HUES64 (cell line): ENCODE results near the gene RABEPK.
"Not testable (repeated sequence)": the region's sequence is repeated elsewhere in the genome, so short reads cannot be mapped to it uniquely, and the experiment has no call there.

Experiments used
- H3K27ac ChIP-seq: 2 replicates; pipeline ENCODE4 v1.7.0; 2013; ENCODE audit warnings: low read depth, low read length, inconsistent platforms
- H3K27me3 ChIP-seq: 2 replicates; pipeline ENCODE4 v1.6.1; 2013; ENCODE audit warnings: mild to moderate bottlenecking, low read length; ENCODE audit not compliant: insufficient read depth
- H3K36me3 ChIP-seq: 2 replicates; pipeline ENCODE4 v1.6.1; 2013; ENCODE audit warnings: mild to moderate bottlenecking, low read length; ENCODE audit not compliant: insufficient read depth
- H3K4me1 ChIP-seq: 2 replicates; pipeline ENCODE4 v1.6.1; 2013; ENCODE audit warnings: mild to moderate bottlenecking, low read length, moderate library complexity; ENCODE audit not compliant: insufficient read depth
- H3K4me3 ChIP-seq: 2 replicates; pipeline ENCODE4 v1.5.1; 2013; ENCODE audit warnings: mild to moderate bottlenecking, low read length, moderate library complexity
- H3K9ac ChIP-seq: 2 replicates; pipeline ENCODE4 v1.6.1; 2013; ENCODE audit warnings: mild to moderate bottlenecking, low read depth, low read length
- H3K9me3 ChIP-seq: 2 replicates; pipeline ENCODE4 v1.6.1; 2013; ENCODE audit warnings: low read depth, low read length; ENCODE audit not compliant: insufficient read depth
- WGBS: fragments of 150-250, 120-280 bp; methylation state at CpG from one replicate; pipeline ENCODE4 v1.1.7; 2013; ENCODE audit warnings: missing lambda C conversion rate; 5-methylcytosine and 5-hydroxymethylcytosine counted together

RABEPK gene

DNA sequence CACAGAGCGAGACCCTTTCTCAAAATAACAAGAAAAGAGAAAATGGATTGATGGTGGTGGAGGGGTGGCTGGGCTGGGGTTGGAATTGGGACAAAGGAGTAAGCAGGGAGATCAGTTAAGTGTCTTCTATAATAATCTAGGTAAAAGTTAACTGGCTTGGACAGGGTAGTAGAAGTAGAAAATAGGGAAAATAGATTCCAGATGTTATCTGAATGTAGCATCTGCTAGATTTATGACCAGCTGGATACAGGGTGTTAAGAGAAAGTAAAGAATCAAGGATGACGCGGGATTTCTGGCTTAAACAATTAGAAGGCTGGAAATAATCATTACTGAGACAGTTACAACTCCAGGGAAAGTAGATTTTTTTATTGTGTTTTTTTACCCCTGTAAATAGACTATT, 23.7 kb upstream of the RABEPK start:
- H3K4me3 ChIP-seq, result no peak overlapping the region
- WGBS, result 98% methylated on average over 3 of the region's 3 CpGs
- no peaks in the 10 kb centered on the region for H3K36me3 ChIP-seq
- no peaks in the 10 kb centered on the region for H3K9me3 ChIP-seq
- H3K27me3 ChIP-seq, result no peaks in the 10 kb centered on the region
- H3K9ac ChIP-seq, result no peak overlapping the region
- no peaks in the 10 kb centered on the region for H3K4me1 ChIP-seq
- H3K27ac ChIP-seq, result no peak overlapping the region

DNA sequence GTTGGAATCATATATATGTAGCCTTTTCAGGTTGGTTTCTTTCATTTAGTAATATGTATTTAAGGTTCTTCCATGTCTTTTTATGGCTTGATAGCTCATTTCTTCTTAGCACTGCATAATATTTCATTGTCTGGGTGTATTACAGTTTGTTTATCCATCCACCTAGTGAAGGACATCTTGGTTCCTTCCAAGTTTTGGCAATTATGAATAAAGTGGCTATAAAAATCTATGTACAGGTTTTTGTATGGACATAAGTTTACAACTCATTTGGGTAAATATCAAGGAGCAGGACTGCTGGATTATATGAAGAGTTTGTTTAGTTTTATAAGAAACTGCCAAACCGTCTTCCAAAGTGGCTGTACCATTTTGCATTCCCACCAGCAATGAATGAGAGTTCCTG, 22.5 kb upstream of the RABEPK start:
- no peaks in the 10 kb centered on the region for H3K27me3 ChIP-seq
- H3K9ac ChIP-seq, result no peak overlapping the region
- H3K4me1 ChIP-seq, result no peaks in the 10 kb centered on the region
- H3K27ac ChIP-seq, result no peak overlapping the region
- no peaks in the 10 kb centered on the region for H3K9me3 ChIP-seq
- H3K36me3 ChIP-seq, result no peaks in the 10 kb centered on the region
- WGBS, result 93% methylated on average over 1 of the region's 1 CpG
- H3K4me3 ChIP-seq, result no peak overlapping the region

GRCh38 chr9:125179776-125180175, 20.6 kb upstream of the RABEPK start:
- H3K9me3 ChIP-seq, H3K36me3 ChIP-seq, H3K4me1 ChIP-seq, H3K27ac ChIP-seq, H3K4me3 ChIP-seq, H3K9ac ChIP-seq, H3K27me3 ChIP-seq: not testable (repeated sequence)
- WGBS, result 100% methylated on average over 4 of the region's 4 CpGs

- Histone ChIP-seq H3K4me3 (no peak overlapping the region), H3K9me3 (no peaks in the 10 kb centered on the region), H3K36me3 (no peaks in the 10 kb centered on the region), H3K9ac (no peak overlapping the region), H3K4me1 (no peaks in the 10 kb centered on the region), H3K27ac (no peak overlapping the region), H3K27me3 (no peaks in the 10 kb centered on the region)
- WGBS, result 96% methylated on average over 9 of the region's 9 CpGs
These were observed 19.5 kb upstream of the RABEPK start for GRCh38 chr9:125180876-125181275.

DNA sequence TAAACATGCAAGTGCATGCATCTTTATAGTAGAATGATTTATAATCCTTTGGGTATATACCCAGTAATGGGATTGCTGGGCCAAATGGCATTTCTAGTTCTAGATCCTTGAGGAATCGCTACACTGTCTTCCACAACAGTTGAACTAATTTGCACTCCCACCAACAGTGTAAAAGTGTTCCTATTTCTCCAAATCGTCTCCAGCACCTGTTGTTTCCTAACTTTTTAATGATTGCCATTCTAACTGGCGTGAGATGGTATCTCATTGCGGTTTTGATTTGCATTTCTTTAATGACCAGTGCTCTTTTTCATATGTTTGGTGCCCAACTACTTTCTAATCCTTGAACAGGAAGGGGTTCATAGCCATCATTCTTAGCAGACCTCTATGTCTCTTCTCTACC, 18.6 kb upstream of the RABEPK start:
- not testable (repeated sequence) for H3K9me3 ChIP-seq, H3K36me3 ChIP-seq, H3K4me1 ChIP-seq, H3K9ac ChIP-seq, H3K27me3 ChIP-seq, H3K27ac ChIP-seq, H3K4me3 ChIP-seq
- WGBS, result 95% methylated on average over 4 of the region's 4 CpGs

GRCh38 chr9:125183054-125183453, 17.3 kb upstream of the RABEPK start:
- no peak overlapping the region for H3K4me3 ChIP-seq
- H3K36me3 ChIP-seq, result no peaks in the 10 kb centered on the region
- H3K27ac ChIP-seq, result no peak overlapping the region
- no peaks in the 10 kb centered on the region for H3K9me3 ChIP-seq
- no peak overlapping the region for H3K9ac ChIP-seq
- no peaks in the 10 kb centered on the region for H3K27me3 ChIP-seq
- WGBS, result 88% methylated on average over 2 of the region's 2 CpGs
- no peaks in the 10 kb centered on the region for H3K4me1 ChIP-seq

DNA sequence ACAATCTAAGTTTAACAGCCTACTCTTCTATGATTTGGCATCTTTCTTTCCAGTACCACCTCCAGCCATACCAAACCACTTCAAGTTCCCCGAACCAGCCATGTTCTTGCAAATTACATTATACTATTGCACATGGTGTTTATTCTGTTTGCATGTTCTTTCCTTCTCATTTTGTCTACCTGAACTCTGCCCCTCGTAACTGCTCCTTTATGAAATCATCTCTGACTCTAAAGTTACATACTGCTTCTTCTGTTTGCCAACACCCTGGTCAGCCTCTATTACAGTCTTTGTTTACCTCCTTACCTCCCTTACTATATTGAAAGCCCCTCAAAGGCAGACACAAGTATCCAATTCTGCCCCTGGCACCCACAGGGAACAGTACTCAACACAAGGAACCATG, 16.8 kb upstream of the RABEPK start:
- Histone ChIP-seq H3K27me3 (no peaks in the 10 kb centered on the region), H3K9me3 (no peaks in the 10 kb centered on the region), H3K4me3 (no peak overlapping the region), H3K4me1 (no peaks in the 10 kb centered on the region), H3K36me3 (no peaks in the 10 kb centered on the region), H3K27ac (no peak overlapping the region), H3K9ac (no peak overlapping the region)
- WGBS, result 93% methylated on average over 2 of the region's 2 CpGs

DNA sequence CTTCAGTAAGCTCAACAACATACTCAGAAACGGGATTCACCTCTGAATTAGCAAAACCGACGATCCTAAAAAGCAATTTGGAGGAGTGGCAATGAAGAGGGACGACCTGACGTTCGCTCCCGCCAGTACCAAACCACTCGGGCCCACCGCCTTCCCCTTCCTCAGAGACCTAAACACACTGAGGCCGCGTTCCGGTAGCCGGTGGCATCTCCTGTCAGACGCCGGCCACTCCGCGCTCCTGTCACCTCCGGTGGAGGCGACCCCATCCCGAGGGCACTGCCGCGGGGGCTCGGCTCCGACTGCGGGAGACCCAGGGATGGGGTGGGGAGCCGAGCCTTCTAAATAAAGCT, 11.4 kb upstream of the RABEPK start:
- no peaks in the 10 kb centered on the region for H3K27me3 ChIP-seq
- no peaks in the 10 kb centered on the region for H3K36me3 ChIP-seq
- no peaks in the 10 kb centered on the region; the same call in 1 of the 2 replicates for H3K4me1 ChIP-seq
- H3K9ac ChIP-seq, result peak overlapping the region; percentile 90
- peak overlapping the region; percentile 94 for H3K4me3 ChIP-seq
- WGBS, result 1% methylated on average over 26 of the region's 26 CpGs
- H3K9me3 ChIP-seq, result no peaks in the 10 kb centered on the region
- peak overlapping the region; percentile 96 for H3K27ac ChIP-seq

- Histone ChIP-seq H3K4me3 (peak within 1 kb of the TSS; percentile 94), H3K9ac (peak within 1 kb of the TSS; percentile 90), H3K27ac (peak within 1 kb of the TSS; percentile 96), H3K4me1 (no peaks in the 10 kb centered on the region; the same call in 1 of the 2 replicates), H3K36me3 (no peaks in the 10 kb centered on the region), H3K27me3 (no peaks in the 10 kb centered on the region), H3K9me3 (no peaks in the 10 kb centered on the region)
- WGBS, result under 1% methylated on average over 81 of the region's 82 CpGs
These were observed 10.7 kb upstream of the RABEPK start, which contains the start of gene PPP6C for GRCh38 chr9:125189361-125190289. Gene PPP6C, minus strand, starts transcription at chr9:125189803. Its CDS starts 85 bp downstream, at chr9:125189718.

DNA sequence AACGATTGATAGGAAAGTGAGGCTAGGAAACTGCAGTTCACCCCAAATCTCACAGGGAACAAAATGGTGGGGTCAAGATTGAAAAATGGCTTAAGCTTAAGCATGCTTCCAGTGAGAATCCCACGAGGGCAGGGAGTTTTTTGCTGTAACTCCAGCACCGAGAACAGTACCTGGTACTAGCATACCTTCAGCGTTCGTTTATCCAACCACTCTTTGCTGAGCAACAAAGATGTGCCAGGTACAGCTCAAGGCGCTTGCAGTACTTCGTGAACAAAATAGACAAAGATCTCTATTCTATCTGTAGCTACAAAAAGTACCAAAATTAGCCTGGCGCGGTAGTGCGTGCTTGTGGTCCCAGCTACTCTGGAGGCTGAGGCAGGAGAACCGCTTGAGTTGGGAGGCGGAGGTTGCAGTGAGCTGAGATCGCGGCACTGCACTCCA, 10.0 kb upstream of the RABEPK start:
- 76% methylated on average over 14 of the region's 14 CpGs for WGBS
- peak overlapping the region; percentile 90 for H3K9ac ChIP-seq
- peak overlapping the region; percentile 96 for H3K27ac ChIP-seq
- no peaks in the 10 kb centered on the region for H3K9me3 ChIP-seq
- H3K27me3 ChIP-seq, result no peaks in the 10 kb centered on the region
- H3K4me3 ChIP-seq, result peak overlapping the region; percentile 94
- no peaks in the 10 kb centered on the region for H3K36me3 ChIP-seq
- no peaks in the 10 kb centered on the region; the same call in 1 of the 2 replicates for H3K4me1 ChIP-seq

DNA sequence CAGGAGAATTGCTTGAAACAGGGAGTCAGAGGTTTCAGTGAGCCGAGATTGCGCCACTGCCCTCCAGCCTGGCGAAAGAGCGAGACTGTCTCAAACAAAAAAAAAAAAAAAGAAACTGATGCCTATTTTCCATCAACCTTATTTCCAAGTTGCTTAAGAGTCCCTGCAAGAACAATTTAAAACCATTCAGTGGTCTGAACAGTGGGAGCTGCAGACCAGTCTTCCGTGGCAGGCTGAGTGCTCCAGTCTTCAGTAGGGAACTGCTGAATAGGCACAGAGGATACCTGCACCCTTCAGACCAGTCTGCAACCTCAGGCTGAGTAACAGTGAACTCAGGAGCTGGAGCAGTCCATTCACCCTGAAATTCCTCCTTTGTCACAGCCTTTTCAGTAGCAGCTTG, 5.9 kb upstream of the RABEPK start:
- H3K9ac ChIP-seq, H3K36me3 ChIP-seq, H3K4me1 ChIP-seq, H3K27ac ChIP-seq, H3K27me3 ChIP-seq, H3K4me3 ChIP-seq, H3K9me3 ChIP-seq: not testable (repeated sequence)
- WGBS, result 93% methylated on average over 5 of the region's 5 CpGs
